A673 (cell line): ENCODE data around the gene FGF12. TPM values are rescaled to one million over a fixed set of nuclear protein-coding genes. Genes with fewer than 3 reads are reported as not detected.
"Not testable (repeated sequence)": the region's sequence is repeated elsewhere in the genome, so short reads cannot be mapped to it uniquely, and the experiment has no call there.

Experiments used
- BruUV-seq: library from RNA; stranded (reverse); fragments of 400-500 nt; replicated peaks from 2 replicates; lab custom pipeline; 2021; lab: Mats Ljungman, UMichigan
- CTCF ChIA-PET: fragments of 300-600 bp; sonication (Branson Sonifier 250); formaldehyde crosslinking; loops from one replicate; lab custom pipeline; 2022; ENCODE audit warnings: antibody characterized with exemption; lab: Charles Lee
- POLR2A ChIA-PET: fragments of 300-600 bp; sonication (Branson Sonifier 250); formaldehyde crosslinking; loops from one replicate; lab custom pipeline; 2022; ENCODE audit warnings: antibody characterized with exemption; ENCODE audit not compliant: low non-redundant PET; lab: Charles Lee
- DNase-seq: peaks from one replicate; pipeline ENCODE4 v3.0.0-alpha.2; 2015; ENCODE audit warnings: low spot score
- H3K27ac ChIP-seq: fragments of 200-600 bp; sonication (generic); 2 replicates; pipeline ENCODE4 v1.5.1; 2016; ENCODE audit warnings: mixed run types, low read depth, mild to moderate bottlenecking, mixed read lengths, antibody characterized with exemption, low read length; ENCODE audit not compliant: poor library complexity, severe bottlenecking
- H3K27me3 ChIP-seq: fragments of 200-600 bp; sonication (generic); replicated peaks from 2 replicates; pipeline ENCODE4 v1.6.1; 2017; ENCODE audit warnings: mixed run types, low read depth, mild to moderate bottlenecking, mixed read lengths, antibody characterized with exemption, low read length; ENCODE audit not compliant: insufficient read depth, poor library complexity
- H3K36me3 ChIP-seq: fragments of 200-600 bp; sonication (generic); 2 replicates; pipeline ENCODE4 v1.6.1; 2016; ENCODE audit warnings: mixed run types, mild to moderate bottlenecking, mixed read lengths, antibody characterized with exemption, low read length; ENCODE audit not compliant: insufficient read depth, poor library complexity, severe bottlenecking
- H3K4me1 ChIP-seq: fragments of 200-600 bp; sonication (generic); 2 replicates; pipeline ENCODE4 v1.6.1; 2017; ENCODE audit warnings: mixed run types, mild to moderate bottlenecking, mixed read lengths, antibody characterized with exemption, low read length; ENCODE audit not compliant: insufficient read depth, poor library complexity, severe bottlenecking
- H3K4me3 ChIP-seq: fragments of 200-600 bp; sonication (generic); 2 replicates; pipeline ENCODE4 v1.5.1; 2016; ENCODE audit warnings: low read depth, mixed run types, mild to moderate bottlenecking, mixed read lengths, low read length; ENCODE audit not compliant: poor library complexity, severe bottlenecking
- H3K9me3 ChIP-seq: fragments of 200-600 bp; sonication (generic); 2 replicates; pipeline ENCODE4 v1.6.1; 2016; ENCODE audit warnings: mixed run types, low read depth, mild to moderate bottlenecking, mixed read lengths, antibody characterized with exemption, low read length; ENCODE audit not compliant: poor library complexity, severe bottlenecking
- EZH2 ChIP-seq: fragments of 200-600 bp; sonication (generic); IDR thresholded peaks from 2 replicates; pipeline ENCODE4 v1.6.1; 2017; ENCODE audit warnings: borderline replicate concordance, low read depth, mild to moderate bottlenecking, mixed read lengths, antibody characterized with exemption, low read length; ENCODE audit not compliant: poor library complexity, severe bottlenecking
- intact Hi-C: fragments of 100-400 bp; cut with micrococcal nuclease; formaldehyde crosslinking; loops from one replicate; pipeline ENCODE4 v1.10.0; 2022; ENCODE audit not compliant: unreplicated experiment
- total RNA-seq: library from RNA; stranded (reverse); gene quantifications from 2 replicates; pipeline ENCODE4 v1.2.3, GENCODE V29; 2021
- TF ChIP-seq, protein P1 (sequence below): fragments of 300-800, 200-600 bp; sonication (generic); conservative IDR thresholded peaks from 2 replicates; pipeline ENCODE4 v1.5.1; 2017; ENCODE audit warnings: low read depth, mild to moderate bottlenecking, antibody characterized with exemption, low read length, moderate library complexity, mixed read lengths

Gene FGF12
- total RNA-seq, 1 experiment from 2014 or later: 2.3 TPM

DNA sequence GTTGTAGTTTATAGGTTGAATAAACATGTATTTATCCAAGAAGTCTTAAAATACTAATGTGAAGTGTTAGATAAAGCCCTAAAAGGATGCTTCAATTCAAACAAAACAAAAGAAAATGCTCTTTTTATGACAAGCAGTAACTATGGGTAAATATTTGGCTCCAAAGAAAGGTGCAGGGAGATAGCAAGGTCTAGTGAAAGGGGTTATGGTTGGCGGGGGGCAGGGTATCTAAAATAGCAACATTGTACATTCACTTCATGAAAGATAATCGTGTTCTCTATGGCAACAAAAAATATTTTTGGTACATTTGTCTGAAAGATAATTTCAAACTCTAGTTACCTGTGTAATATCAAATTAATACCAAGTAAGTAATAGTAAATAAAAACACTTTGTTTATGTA is 149.5 kb downstream of the FGF12 start:
- ChIA-PET CTCF (no interaction called here), POLR2A (no interaction called here)
- no peak for TF ChIP-seq EZH2
- TF ChIP-seq, protein P1, sequence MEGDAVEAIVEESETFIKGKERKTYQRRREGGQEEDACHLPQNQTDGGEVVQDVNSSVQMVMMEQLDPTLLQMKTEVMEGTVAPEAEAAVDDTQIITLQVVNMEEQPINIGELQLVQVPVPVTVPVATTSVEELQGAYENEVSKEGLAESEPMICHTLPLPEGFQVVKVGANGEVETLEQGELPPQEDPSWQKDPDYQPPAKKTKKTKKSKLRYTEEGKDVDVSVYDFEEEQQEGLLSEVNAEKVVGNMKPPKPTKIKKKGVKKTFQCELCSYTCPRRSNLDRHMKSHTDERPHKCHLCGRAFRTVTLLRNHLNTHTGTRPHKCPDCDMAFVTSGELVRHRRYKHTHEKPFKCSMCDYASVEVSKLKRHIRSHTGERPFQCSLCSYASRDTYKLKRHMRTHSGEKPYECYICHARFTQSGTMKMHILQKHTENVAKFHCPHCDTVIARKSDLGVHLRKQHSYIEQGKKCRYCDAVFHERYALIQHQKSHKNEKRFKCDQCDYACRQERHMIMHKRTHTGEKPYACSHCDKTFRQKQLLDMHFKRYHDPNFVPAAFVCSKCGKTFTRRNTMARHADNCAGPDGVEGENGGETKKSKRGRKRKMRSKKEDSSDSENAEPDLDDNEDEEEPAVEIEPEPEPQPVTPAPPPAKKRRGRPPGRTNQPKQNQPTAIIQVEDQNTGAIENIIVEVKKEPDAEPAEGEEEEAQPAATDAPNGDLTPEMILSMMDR: no peak
- Histone ChIP-seq H3K9me3 (no peaks in the 10 kb centered on the region), H3K4me3 (no peak overlapping the region), H3K4me1 (no peaks in the 10 kb centered on the region), H3K27ac (no peak overlapping the region), H3K36me3 (no peaks in the 10 kb centered on the region), H3K27me3 (no peaks in the 10 kb centered on the region)
- no peak for DNase-seq
- BruUV-seq: no TSS peak
- intact Hi-C loops: no loop called here

DNA sequence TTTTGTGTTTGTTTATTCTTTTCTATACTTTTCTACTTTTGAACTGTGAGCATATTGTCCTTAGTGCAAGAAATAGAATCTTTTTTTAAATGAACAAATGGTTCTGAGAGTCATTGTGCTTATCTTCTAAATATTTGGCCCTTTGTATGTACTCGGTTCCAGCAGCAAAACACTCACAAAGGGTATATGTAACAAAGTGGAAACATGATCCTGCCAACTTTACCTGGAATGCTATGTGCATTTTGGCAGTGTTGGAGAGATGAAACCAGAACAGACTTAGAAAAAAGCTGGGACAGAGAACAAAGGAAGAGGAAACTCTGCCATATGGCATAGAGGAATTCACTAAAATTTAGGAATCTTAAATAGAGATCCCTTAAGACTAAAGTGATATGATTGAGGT is 150.1 kb downstream of the FGF12 start:
- intact Hi-C loops: no loop called here
- CTCF ChIA-PET: no interaction called here

DNA sequence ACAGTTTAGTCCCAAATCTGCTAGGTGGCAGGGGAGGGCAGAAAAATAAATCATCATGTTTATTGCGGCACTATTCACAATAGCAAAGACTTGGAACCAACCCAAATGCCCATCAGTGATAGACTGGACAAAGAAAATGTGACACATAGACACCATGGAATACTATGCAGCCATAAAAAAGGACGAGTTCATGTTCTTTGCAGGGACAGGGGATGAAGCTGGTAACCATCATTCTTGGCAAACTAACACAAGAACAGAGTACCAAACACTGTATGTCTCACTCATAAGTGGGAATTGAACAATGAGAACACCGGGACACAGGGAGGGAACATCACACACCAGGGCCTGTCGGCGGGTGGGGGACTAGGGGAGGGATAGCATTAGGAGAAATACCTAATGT is 150.6 kb downstream of the FGF12 start:
- H3K36me3 ChIP-seq, CTCF ChIA-PET: not testable (repeated sequence)

More for the DNA sequence above, 150.1 kb downstream of the FGF12 start:
- Histone ChIP-seq H3K4me1 (no peaks in the 10 kb centered on the region), H3K9me3 (no peaks in the 10 kb centered on the region), H3K27ac (no peak overlapping the region), H3K36me3 (no peaks in the 10 kb centered on the region), H3K4me3 (no peak overlapping the region), H3K27me3 (no peaks in the 10 kb centered on the region)
- no TSS peak for BruUV-seq
- no peak for DNase-seq
- TF ChIP-seq, protein P1: no peak
- no peak for TF ChIP-seq EZH2
- POLR2A ChIA-PET: no interaction called here

DNA sequence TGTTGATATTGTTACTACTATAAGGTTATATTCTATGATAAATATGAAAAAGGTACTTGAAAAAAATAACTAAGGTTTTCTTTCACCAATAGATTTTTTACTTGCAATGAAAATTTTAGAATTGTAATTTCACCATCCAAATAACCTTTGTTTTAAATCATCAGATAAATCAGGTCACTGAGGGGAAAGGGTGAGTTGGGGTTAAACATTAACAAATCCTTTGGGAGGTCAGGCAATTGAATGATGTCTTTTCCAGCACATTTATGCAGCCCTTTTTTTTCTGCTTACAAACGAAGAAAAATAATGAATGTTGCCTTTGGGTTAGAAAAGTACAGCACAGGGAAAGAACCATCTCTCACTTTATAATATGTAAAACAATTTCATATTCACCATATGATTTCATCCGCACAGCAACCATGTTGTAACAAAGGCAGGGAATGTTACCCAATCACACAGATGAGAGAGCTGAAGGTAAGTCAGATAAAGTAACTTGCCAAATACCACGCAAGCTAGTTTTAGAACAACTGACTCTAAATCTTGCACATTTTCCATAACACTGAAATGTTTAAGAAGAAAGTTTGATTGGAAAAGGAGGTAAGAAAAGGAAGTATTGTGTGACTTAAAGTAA is 151.3 kb downstream of the FGF12 start:
- peaks cover 3% of the 10 kb centered on the region for H3K4me1 ChIP-seq
- no peak overlapping the region for H3K4me3 ChIP-seq
- BruUV-seq: no TSS peak
- no peak for TF ChIP-seq EZH2
- TF ChIP-seq, protein P1: no peak
- ChIA-PET POLR2A (no interaction called here), CTCF (no interaction called here)
- intact Hi-C loops: no loop called here
- no peak overlapping the region for H3K27ac ChIP-seq
- H3K27me3 ChIP-seq: peaks cover 7% of the 10 kb centered on the region
- no peaks in the 10 kb centered on the region for H3K9me3 ChIP-seq
- DNase-seq: no peak
- H3K36me3 ChIP-seq: no peaks in the 10 kb centered on the region

More for the DNA sequence above, 150.6 kb downstream of the FGF12 start:
- H3K27ac ChIP-seq, POLR2A ChIA-PET, H3K4me1 ChIP-seq, BruUV-seq, intact Hi-C loops, H3K4me3 ChIP-seq, H3K9me3 ChIP-seq, DNase-seq, H3K27me3 ChIP-seq: not testable (repeated sequence)
